GM21381 (cell line): ENCODE results near the gene PANK2.
"Not testable (repeated sequence)": the region's sequence is repeated elsewhere in the genome, so short reads cannot be mapped to it uniquely, and the experiment has no call there.

ENCODE experiments used
- ATAC-seq: cut with Tn5 transposase; IDR thresholded peaks from one replicate; pipeline ENCODE4 v1.9.1; 2021; ENCODE audit warnings: mild to moderate bottlenecking, moderate library complexity; ENCODE audit not compliant: unreplicated experiment

Gene PANK2

GRCh38 chr20:3869839-3870634, 19.1 kb upstream of the PANK2 start:
- ATAC-seq, result no peak

DNA sequence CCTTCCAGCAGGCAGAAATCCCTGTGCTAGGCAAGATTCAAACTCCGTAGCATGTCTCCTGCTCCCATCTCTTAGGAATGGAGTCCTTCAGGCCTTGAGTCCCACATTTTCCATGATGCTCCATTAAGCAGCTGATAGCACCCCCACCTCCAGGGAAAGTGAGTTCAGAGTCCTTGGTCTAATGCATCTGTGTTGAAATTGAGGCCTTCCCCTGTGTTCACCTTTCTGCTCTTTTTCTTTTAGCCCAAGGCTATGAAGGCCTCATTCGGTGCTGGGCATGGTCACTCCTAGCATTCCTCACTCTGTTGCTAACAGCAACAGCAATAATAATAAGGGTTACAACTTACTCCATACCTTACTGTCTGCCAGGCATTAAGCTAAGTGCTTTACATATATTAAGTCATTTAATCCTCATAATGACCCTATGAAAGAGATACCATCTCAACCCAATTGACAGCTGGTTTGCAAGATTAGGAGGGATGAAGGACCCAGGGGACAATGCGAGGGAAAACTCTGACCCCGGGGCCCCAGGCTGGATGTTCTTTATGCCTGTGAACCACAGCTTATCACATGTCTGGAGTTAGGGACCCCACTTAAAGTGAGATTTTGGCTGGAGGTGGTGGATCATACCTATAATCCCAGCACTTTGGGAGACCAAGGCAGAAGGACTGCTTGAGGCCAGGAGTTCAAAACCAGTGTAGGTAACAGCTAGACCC, 17.5 kb upstream of the PANK2 start:
- no peak for ATAC-seq

- ATAC-seq, result no peak
These were observed 15.7 kb upstream of the PANK2 start for GRCh38 chr20:3873507-3873906.

DNA sequence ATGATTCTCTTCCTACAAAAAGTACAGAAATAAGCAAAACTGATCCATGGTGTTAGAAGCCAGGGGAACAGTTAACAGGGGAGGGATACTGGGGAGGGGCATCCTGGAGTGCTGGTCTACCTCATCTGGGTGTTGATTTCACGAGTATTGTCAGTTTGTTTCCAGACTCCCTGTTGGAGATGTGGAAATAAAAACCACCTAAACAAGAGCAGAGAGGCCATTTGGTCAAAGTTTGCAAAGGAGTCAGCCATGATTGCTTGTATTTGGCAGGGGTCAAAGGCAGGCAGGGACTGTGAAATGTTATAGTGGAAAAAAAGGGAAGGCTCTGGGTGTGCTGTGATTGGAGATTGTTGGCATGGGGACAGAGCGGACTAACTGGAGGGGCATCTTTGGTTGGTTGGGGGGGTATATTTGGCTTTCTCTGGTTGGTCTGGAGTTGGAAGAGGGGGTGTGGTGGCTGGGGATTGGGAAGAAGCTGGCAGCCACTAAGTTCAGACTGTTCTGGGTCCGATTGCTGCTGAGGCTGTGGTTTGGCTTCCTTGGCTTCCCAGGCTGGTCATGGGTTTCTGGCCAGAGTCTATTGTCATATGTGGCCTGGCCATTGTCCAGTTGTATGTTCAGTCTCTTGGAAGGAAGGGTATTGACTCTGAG, 14.9 kb upstream of the PANK2 start:
- ATAC-seq, result no peak

DNA sequence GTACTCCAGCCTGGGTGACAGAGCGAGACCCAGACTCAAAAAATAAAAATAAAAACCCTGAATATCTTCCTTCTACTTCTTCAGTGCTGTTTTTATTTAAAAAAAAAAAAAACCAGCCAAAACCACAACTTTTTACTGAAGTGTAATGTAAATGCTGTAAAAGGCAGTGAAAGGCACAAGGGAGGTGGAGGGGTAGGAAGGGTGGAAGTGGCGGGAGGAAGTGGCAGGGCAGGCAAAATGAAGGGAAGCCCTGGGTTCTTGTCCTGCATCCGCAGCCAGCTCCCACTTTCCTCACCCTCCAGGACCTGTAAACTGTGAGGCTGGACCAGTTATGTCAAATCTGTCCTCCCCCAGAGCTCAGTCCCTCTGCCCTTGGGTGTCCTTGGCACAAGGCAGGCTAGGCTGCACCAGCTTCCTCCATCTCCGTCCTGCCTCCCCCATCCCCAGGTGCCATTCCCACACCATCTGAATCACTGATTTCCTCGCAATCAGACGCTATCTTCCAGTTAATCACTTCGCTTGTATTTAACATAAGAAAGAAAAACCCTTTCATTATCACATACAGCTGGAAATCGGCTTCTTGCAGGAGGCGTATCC, 13.7 kb upstream of the PANK2 start:
- ATAC-seq, result no peak

DNA sequence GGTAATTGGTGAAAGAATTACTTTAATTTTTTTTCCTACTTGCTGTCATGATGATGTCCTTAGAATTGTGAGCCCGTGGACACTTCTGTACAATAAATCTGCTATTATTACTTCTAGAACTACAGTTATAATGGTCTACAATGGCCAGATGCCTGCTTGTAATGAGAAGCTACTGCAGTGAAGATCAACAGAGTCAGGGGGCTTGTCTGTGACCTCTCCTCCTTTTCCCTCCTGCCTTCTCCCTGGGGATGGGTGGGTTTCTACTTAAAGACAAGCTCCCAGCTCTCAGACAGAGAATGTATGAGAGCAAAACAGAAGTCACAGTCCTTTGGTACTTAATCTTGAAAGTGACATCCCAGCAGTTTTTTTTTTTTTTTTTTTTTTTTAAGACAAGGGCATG, 13.2 kb upstream of the PANK2 start:
- no peak for ATAC-seq

DNA sequence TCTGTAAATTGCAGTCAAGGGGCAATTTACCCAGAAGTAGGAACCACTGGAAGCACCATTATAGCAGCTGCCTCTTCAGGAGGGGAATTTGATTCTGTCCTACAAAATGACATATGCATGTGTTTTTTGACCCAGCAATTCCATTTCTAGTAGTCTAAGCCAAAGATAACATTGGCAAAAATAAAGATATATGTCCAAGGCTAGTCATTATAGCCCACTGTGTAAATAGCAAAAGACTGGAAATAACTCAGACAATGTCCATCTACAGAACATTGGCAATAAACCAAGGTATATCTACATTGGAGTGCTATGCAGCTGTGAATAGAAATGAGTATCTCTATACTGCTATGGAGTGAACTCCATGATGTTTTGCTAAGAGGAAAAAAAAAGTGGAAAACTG, 12.5 kb upstream of the PANK2 start:
- ATAC-seq, result no peak

GRCh38 chr20:3878921-3879274, 10.3 kb upstream of the PANK2 start:
- ATAC-seq, result not testable (repeated sequence)

DNA sequence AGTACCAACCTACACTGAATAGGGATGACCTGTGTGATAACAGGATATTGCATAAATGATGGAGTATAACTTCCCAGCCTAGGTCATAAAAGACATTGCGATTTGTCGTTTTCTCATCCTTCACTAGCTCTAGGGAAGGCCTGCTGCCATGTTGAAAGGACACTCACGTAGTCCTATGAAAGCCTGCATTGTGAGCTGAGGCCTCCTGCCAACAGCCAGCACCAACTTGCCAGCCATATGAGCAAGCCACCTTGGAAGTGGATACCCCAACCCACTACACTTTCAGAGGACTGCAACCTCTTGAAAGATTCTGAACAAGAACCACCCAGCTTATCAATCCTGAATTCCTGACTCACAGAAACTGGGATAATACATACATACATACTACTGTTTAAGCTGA, 3.5 kb upstream of the PANK2 start:
- no peak for ATAC-seq

DNA sequence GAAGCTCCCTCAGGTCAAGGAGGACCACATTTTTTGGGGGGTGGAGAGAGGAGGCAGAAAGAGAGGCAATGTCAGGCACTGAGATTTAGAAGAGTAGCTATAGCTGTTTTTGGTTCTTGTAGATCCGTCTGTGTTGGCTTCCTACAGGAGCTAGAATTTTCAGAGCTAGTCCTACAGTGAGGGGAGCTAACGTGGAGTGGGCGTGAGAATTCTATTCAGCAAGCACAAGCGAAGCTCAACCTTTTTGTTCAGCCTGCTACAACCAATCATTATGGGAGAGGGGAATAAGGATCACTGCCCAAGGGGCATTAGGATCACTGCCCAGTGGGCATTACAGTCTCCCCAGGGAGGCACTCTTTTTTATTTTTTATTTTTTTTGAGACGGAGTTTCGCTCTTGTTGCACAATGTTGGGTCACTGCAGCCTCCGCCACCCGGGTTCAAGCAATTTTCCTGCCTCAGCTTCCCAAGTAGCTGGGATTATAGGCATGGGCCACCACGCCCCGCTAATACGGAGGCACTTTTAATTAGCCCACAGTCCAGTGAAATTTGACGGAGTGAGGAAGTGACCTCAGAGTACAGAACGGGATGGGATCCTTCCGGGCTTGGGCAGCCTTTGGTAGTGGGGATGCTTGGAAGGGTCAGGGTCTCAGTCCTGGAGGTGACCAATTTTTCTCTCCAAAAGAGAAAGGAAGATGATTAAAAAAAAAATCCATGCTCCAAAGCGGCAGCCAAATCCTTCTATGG, 1.1 kb upstream of the PANK2 start:
- no peak for ATAC-seq

DNA sequence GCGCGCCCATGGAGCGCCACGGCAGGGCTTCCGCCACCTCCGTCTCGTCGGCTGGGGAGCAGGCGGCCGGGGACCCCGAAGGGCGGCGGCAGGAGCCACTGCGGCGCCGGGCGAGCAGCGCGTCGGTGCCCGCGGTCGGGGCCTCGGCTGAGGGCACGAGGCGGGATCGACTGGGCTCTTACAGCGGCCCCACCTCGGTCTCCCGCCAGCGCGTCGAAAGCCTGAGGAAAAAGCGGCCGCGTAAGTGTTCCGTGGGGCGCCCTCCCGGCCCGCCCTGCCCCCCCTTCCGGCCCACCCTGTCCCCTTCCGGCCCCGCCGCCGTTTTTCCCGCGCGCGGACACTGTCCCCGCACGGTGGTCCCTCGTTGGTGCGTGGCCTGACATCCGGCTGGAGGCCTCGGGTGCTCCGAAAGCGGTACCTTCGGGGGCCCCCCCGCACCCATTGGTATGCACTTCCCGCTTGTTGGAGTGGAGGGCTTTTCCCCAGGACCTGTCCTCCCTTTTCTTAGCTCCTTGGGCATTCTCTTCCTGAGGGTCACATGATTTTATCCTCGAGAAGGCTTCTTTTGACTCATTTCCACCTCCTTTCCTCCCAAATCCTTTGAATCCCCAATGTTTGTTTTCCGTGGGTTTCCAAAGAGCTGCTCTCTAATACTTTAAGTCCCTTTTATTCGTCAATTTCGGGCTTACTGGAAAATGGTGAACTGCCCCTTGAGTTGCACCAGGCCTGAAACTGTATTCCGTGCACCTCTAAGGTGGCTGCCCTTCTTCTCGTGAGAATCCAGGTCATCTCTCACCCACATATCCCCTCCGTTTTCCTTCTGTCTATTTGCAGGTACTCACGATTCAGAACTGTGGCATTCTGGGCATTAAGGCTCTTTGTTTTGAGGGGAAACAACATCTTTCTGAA, 556 bp downstream of the PANK2 start:
- ATAC-seq, result peak; percentile 30

DNA sequence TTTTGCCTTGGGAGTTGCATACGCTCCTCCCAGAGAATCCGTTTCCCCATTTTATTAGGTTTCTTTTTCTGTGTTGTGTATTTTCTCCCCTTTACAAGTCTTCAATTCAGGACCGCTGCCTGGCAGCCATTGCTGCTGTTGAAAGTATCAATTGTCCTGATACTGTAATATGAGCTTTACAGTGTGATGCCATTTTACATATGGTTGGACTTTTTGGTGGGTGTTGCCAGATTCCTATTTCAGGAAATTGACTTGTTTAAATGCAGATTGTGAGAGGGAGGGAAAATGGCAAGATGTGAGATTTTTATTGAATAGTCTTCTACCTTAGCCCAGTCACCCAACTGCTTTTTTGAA, 1.2 kb downstream of the PANK2 start:
- no peak for ATAC-seq

- no peak for ATAC-seq
These were observed 2.1 kb downstream of the PANK2 start for GRCh38 chr20:3890999-3891929.

GRCh38 chr20:3894796-3895195, 5.6 kb downstream of the PANK2 start:
- no peak for ATAC-seq

- ATAC-seq, result no peak
These were observed 7.1 kb downstream of the PANK2 start for GRCh38 chr20:3896302-3896701.

GRCh38 chr20:3896853-3897583, 7.8 kb downstream of the PANK2 start:
- no peak for ATAC-seq

- not testable (repeated sequence) for ATAC-seq
These were observed 9.0 kb downstream of the PANK2 start for GRCh38 chr20:3898181-3898580.

DNA sequence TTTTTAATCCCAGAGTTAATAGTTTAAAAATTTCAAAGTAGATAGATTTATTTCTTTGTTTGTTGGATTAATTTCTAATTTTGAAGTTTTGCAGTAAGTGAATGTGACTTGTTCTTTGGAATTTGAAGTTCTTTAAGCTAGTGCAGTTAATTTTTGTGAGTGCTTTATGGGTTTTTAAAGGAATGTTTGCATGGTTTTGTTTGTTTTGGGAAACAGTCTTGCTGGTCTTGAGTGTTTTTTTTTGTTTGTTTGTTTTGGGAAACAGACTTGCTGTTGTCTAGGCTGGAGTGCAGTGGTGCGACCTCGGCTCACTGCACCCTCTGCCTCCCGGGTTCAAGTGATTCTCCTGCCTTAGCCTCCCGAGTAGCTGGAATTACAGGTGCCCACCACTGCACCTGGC, 9.5 kb downstream of the PANK2 start:
- no peak for ATAC-seq
